ENCODE data around the gene FNIP2. TPM values are rescaled to one million over a fixed set of nuclear protein-coding genes. Genes with fewer than 3 reads are reported as not detected.

Gene FNIP2
- total RNA-seq, 2 experiments from 2014 or later: 0.09 to 1.0 TPM

DNA sequence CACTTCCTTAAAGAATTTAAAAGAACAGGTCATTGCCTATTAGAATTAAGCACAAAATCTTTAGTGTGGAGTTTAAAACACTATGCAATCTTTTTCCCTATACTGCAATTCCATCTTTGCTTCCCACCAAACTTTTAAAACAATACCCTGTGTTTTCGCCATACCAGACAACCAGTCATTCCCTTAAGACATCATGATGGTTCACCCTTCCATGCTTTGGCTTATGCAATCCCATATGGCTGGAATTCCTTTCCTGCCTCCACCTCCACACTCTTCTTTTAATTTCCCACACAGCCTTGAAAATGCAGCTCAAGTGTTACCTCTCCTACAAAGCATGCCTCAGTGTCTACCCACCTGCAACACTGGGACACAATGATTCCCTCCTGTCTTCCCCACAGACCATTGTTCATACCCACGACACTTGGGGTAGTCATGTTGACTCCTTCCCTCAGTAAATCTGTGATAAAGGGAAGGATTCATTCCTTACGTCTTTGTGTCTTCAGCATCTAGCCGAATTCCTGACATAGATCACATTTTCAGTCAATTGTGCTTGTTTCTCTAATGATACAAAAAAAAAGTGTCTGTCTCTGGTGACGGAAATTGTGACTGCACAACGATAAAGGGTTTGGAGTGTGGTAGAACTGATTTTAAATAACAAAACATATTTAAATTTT lies 166.3 kb downstream of the FNIP2 start:
- Histone ChIP-seq H3K9me2 (ENCODE audit: insufficient read depth, low read length) (no peaks in the 10 kb centered on the region), H3K4me3 (ENCODE audit: low read depth, low read length, poor library complexity, severe bottlenecking) (no peak overlapping the region), H3K9me3 (ENCODE audit: low read length) (no peaks in the 10 kb centered on the region), H3K4me1 (ENCODE audit: insufficient read depth, low read length, poor library complexity, severe bottlenecking) (no peaks in the 10 kb centered on the region), H3K4me2 (ENCODE audit: low read length) (no peak overlapping the region), H2AFZ (ENCODE audit: low read length) (no peak overlapping the region), H3K27ac (ENCODE audit: low read depth, low read length, poor library complexity, severe bottlenecking) (no peak overlapping the region), H3K79me2 (ENCODE audit: insufficient read depth, low read depth, low read length) (no peaks in the 10 kb centered on the region), H3K36me3 (ENCODE audit: insufficient read depth, low read length) (no peaks in the 10 kb centered on the region), H4K20me1 (ENCODE audit: insufficient read depth, low read length) (no peaks in the 10 kb centered on the region)
- TF ChIP-seq, protein P1, sequence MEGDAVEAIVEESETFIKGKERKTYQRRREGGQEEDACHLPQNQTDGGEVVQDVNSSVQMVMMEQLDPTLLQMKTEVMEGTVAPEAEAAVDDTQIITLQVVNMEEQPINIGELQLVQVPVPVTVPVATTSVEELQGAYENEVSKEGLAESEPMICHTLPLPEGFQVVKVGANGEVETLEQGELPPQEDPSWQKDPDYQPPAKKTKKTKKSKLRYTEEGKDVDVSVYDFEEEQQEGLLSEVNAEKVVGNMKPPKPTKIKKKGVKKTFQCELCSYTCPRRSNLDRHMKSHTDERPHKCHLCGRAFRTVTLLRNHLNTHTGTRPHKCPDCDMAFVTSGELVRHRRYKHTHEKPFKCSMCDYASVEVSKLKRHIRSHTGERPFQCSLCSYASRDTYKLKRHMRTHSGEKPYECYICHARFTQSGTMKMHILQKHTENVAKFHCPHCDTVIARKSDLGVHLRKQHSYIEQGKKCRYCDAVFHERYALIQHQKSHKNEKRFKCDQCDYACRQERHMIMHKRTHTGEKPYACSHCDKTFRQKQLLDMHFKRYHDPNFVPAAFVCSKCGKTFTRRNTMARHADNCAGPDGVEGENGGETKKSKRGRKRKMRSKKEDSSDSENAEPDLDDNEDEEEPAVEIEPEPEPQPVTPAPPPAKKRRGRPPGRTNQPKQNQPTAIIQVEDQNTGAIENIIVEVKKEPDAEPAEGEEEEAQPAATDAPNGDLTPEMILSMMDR (conservative IDR thresholded peaks at IDR 0.05; ENCODE audit: low read length): no peak
- TF ChIP-seq EZH2phosphoT487 (IDR thresholded peaks at IDR 0.05; ENCODE audit: borderline replicate concordance, low read depth, low read length): no peak
- POLR2A ChIA-PET: interaction anchor here (0.7 to 1.0 kb wide), 2 partner anchors 18 to 390 kb away, joined by 3 to 5 read pairs; no protein-coding TSS in a partner anchor
- no TSS peak for BruUV-seq (replicated peaks)
- CTCF ChIA-PET (ENCODE audit: unreplicated experiment): no interaction called here
- DNase-seq (ENCODE audit: low spot score): no peak
- intact Hi-C loops (cut with micrococcal nuclease; ENCODE audit: unreplicated experiment): no loop called here

DNA sequence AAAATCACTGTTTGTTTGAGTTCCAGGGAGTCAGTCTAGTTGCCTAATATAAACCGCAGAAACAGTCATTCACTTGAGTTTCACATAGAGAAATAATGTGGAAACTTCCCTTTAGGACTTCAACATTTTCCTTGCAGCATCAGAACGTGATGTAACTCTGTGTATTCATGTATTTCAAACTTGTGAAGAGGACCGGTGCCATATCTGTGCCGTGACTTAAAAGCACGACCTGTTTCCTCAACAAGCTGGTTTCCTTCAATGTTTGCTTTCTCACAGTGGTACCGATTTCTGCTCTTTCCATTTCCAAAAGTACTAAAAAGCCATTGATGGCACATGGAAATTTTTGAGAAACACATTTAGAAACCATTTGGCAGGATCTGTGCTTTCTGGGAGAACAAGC lies 167.4 kb downstream of the FNIP2 start:
- intact Hi-C loops (cut with micrococcal nuclease; ENCODE audit: unreplicated experiment): no loop called here
- POLR2A ChIA-PET: interaction anchor here (0.6 kb wide), 2 partner anchors 84 to 861 kb away, joined by 3 to 4 read pairs; no protein-coding TSS in a partner anchor
- no peaks in the 10 kb centered on the region for H4K20me1 ChIP-seq (ENCODE audit: insufficient read depth, low read length)
- no peak overlapping the region for H3K27ac ChIP-seq (ENCODE audit: low read depth, low read length, poor library complexity, severe bottlenecking)
- no peak overlapping the region for H2AFZ ChIP-seq (ENCODE audit: low read length)
- H3K9me3 ChIP-seq (ENCODE audit: low read length): no peaks in the 10 kb centered on the region
- no peak for TF ChIP-seq EZH2phosphoT487 (IDR thresholded peaks at IDR 0.05; ENCODE audit: borderline replicate concordance, low read depth, low read length)
- TF ChIP-seq, protein P1 (conservative IDR thresholded peaks at IDR 0.05; ENCODE audit: low read length): no peak
- no peaks in the 10 kb centered on the region for H3K79me2 ChIP-seq (ENCODE audit: insufficient read depth, low read depth, low read length)
- no peaks in the 10 kb centered on the region for H3K36me3 ChIP-seq (ENCODE audit: insufficient read depth, low read length)
- H3K4me1 ChIP-seq (ENCODE audit: insufficient read depth, low read length, poor library complexity, severe bottlenecking): no peaks in the 10 kb centered on the region
- BruUV-seq (replicated peaks): no TSS peak
- CTCF ChIA-PET (ENCODE audit: unreplicated experiment): no interaction called here
- no peak overlapping the region for H3K4me2 ChIP-seq (ENCODE audit: low read length)
- no peak for DNase-seq (ENCODE audit: low spot score)
- no peak overlapping the region for H3K4me3 ChIP-seq (ENCODE audit: low read depth, low read length, poor library complexity, severe bottlenecking)
- H3K9me2 ChIP-seq (ENCODE audit: insufficient read depth, low read length): no peaks in the 10 kb centered on the region

Data from OCI-LY7 (cell line).